DOHH2 (cell line): ENCODE results near the gene CNOT2.

Experiments
- H3F3A ChIP-seq: fragments of 200-600 bp; sonication (generic), shearing (Covaris generic); 2 replicates; pipeline ENCODE4 v1.6.0; 2016; ENCODE audit warnings: antibody characterized with exemption, mild to moderate bottlenecking; ENCODE audit not compliant: control insufficient read depth, insufficient read depth
- H3K27ac ChIP-seq: fragments of 200-600 bp; sonication (generic); 2 replicates; pipeline ENCODE4 v1.5.1; 2014; ENCODE audit warnings: low read depth, mild to moderate bottlenecking, low read length, moderate library complexity
- H3K27me3 ChIP-seq: fragments of 200-600 bp; sonication (generic); 2 replicates; pipeline ENCODE4 v1.6.1; 2014; ENCODE audit warnings: mild to moderate bottlenecking, low read length, mixed read lengths; ENCODE audit not compliant: control insufficient read depth
- H3K36me3 ChIP-seq: fragments of 200-600 bp; sonication (generic); 2 replicates; pipeline ENCODE4 v1.6.1; 2014; ENCODE audit warnings: mild to moderate bottlenecking, low read length, moderate library complexity, mixed read lengths; ENCODE audit not compliant: control insufficient read depth
- H3K4me1 ChIP-seq: fragments of 200-600 bp; sonication (generic); 2 replicates; pipeline ENCODE4 v1.6.1; 2014; ENCODE audit warnings: mild to moderate bottlenecking, low read length, mixed read lengths; ENCODE audit not compliant: control insufficient read depth
- H3K4me2 ChIP-seq: fragments of 200-600 bp; sonication (generic); 2 replicates; pipeline ENCODE4 v1.6.0; 2014; ENCODE audit warnings: mild to moderate bottlenecking, low read length, moderate library complexity
- H3K4me3 ChIP-seq: fragments of 200-600 bp; sonication (generic); 2 replicates; pipeline ENCODE4 v1.5.1; 2014; ENCODE audit warnings: mild to moderate bottlenecking, low read length, mixed read lengths
- H3K79me2 ChIP-seq: fragments of 200-600 bp; sonication (generic); 2 replicates; pipeline ENCODE4 v1.6.1; 2014; ENCODE audit warnings: mild to moderate bottlenecking, low read length, mixed read lengths; ENCODE audit not compliant: control insufficient read depth
- H3K9me2 ChIP-seq: fragments of 200-600 bp; sonication (generic); replicated peaks from 2 replicates; pipeline ENCODE4 v1.6.1; 2014; ENCODE audit warnings: mild to moderate bottlenecking, low read length, mixed read lengths; ENCODE audit not compliant: control insufficient read depth
- H3K9me3 ChIP-seq: fragments of 200-600 bp; sonication (generic); 2 replicates; pipeline ENCODE4 v1.6.1; 2014; ENCODE audit warnings: antibody characterized with exemption, low read length, mixed read lengths; ENCODE audit not compliant: control insufficient read depth, insufficient read depth
- H4K20me1 ChIP-seq: fragments of 200-600 bp; sonication (generic); 2 replicates; pipeline ENCODE4 v1.6.0; 2014; ENCODE audit warnings: low read depth, mild to moderate bottlenecking, antibody characterized with exemption, low read length, moderate library complexity; ENCODE audit not compliant: control insufficient read depth, insufficient read depth
- CTCF ChIP-seq: fragments of 200-600 bp; sonication (generic); IDR thresholded peaks from one replicate; pipeline ENCODE4 v1.5.1; 2014; ENCODE audit warnings: antibody characterized with exemption, mild to moderate bottlenecking, low read depth, low read length; ENCODE audit not compliant: poor library complexity, severe bottlenecking
- EZH2phosphoT487 ChIP-seq: fragments of 200-600 bp; sonication (generic); IDR thresholded peaks from 2 replicates; pipeline ENCODE4 v1.6.1; 2017; ENCODE audit warnings: borderline replicate concordance, mild to moderate bottlenecking, antibody characterized with exemption, low read length, moderate library complexity, mixed read lengths

The CNOT2 gene

GRCh38 chr12:70367258-70368141 lies 124.3 kb downstream of the CNOT2 start:
- H3K4me3 ChIP-seq, result peak overlapping the region; percentile 94
- H3K79me2 ChIP-seq, result peaks cover 70% of the 10 kb centered on the region
- no peaks in the 10 kb centered on the region for H3K9me3 ChIP-seq
- 0 out of 2 replicates have a peak, but pooled peaks cover 7% of the 10 kb centered on the region for H4K20me1 ChIP-seq
- H3F3A ChIP-seq, result peaks cover 23% of the 10 kb centered on the region
- H3K27ac ChIP-seq, result peak overlapping the region; percentile 64
- no peak for TF ChIP-seq CTCF
- no peak for TF ChIP-seq EZH2phosphoT487
- peaks cover 58% of the 10 kb centered on the region for H3K4me1 ChIP-seq
- H3K36me3 ChIP-seq, result peaks cover 46% of the 10 kb centered on the region
- H3K27me3 ChIP-seq, result no peaks in the 10 kb centered on the region; the same call in 1 of the 2 replicates
- peak overlapping the region; percentile 97 for H3K4me2 ChIP-seq
- H3K9me2 ChIP-seq, result no peaks in the 10 kb centered on the region

- H3K27me3 ChIP-seq, result no peaks in the 10 kb centered on the region
- H4K20me1 ChIP-seq, result 0 out of 2 replicates have a peak, but pooled peaks cover 7% of the 10 kb centered on the region
- no peaks in the 10 kb centered on the region for H3K9me3 ChIP-seq
- H3K36me3 ChIP-seq, result peaks cover 85% of the 10 kb centered on the region
- no peaks in the 10 kb centered on the region; the same call in 1 of the 2 replicates for H3F3A ChIP-seq
- H3K27ac ChIP-seq, result no peak overlapping the region
- H3K79me2 ChIP-seq, result peaks cover 99% of the 10 kb centered on the region
- no peak overlapping the region for H3K4me3 ChIP-seq
- no peak overlapping the region for H3K4me2 ChIP-seq
- H3K4me1 ChIP-seq, result peaks cover 39% of the 10 kb centered on the region
- H3K9me2 ChIP-seq, result no peaks in the 10 kb centered on the region
- TF ChIP-seq EZH2phosphoT487, result no peak
- no peak for TF ChIP-seq CTCF
Observed at GRCh38 chr12:70372881-70373280, 129.6 kb downstream of the CNOT2 start.

GRCh38 chr12:70379846-70380245 lies 136.6 kb downstream of the CNOT2 start:
- H3K4me3 ChIP-seq, result no peak overlapping the region
- no peak for TF ChIP-seq EZH2phosphoT487
- TF ChIP-seq CTCF, result no peak
- H3K9me3 ChIP-seq, result no peaks in the 10 kb centered on the region; the same call in 1 of the 2 replicates
- no peaks in the 10 kb centered on the region for H4K20me1 ChIP-seq
- no peak overlapping the region for H3K27ac ChIP-seq
- peaks cover 91% of the 10 kb centered on the region for H3K79me2 ChIP-seq
- H3K36me3 ChIP-seq, result peaks cover 64% of the 10 kb centered on the region
- no peaks in the 10 kb centered on the region for H3F3A ChIP-seq
- H3K9me2 ChIP-seq, result no peaks in the 10 kb centered on the region
- H3K4me2 ChIP-seq, result no peak overlapping the region
- H3K4me1 ChIP-seq, result no peaks in the 10 kb centered on the region
- H3K27me3 ChIP-seq, result no peaks in the 10 kb centered on the region
